ENCODE results near the gene PCSK4. TPM values are rescaled to one million over a fixed set of nuclear protein-coding genes. Genes with fewer than 3 reads are reported as not detected.
"Not testable (repeated sequence)": the region's sequence is repeated elsewhere in the genome, so short reads cannot be mapped to it uniquely, and the experiment has no call there.

PCSK4 gene
- total RNA-seq, 4 donors from 2014 or later: 2.6 to 11.9 (median 7.5) TPM

DNA sequence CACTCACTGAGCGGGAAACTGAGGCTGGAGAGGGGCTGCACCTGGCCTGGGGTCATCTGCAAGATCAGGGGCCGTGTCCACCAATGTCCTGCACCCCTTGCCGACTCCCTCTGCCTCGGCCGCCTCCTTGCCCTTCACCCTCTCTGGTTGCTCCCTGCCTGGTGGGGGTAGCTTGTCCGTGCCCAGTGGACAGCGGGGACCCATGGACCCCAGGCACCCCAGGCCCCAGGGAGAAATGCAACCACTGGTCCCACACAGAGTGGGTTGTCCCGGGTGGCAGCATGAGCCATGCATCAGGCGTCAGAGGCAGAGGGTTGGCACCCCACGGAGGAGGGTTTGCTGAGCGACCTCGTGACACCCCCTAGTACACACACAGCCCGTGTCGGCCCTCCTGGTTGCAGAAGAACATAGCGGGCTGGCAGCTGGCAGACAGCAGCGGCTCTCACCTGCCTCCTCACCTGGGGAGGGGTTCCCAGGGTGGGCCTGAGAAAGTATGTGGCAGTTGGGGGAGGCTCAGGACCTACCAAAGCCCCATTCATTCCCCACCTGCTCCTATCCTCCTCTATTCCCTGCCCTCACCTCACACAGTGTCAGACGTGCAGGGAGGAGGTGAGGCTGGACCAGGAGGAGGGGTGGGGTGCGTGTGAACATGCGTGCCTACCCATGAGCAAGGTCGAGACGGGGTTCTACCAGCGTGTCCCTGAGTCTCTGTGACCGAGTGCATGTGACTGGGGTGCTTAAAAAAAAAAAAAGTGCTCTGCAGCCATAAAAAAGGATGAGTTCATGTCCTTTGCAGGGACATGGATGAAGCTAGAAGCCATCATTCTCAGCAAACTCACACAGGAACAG lies 14.0 kb upstream of the PCSK4 start:
- no peaks in the 10 kb centered on the region for H3K36me3 ChIP-seq
- intact Hi-C loops (cut with DNase I; ENCODE audit: low total_unique reads) (no loop called here), in situ Hi-C loops (cut with MboI; ENCODE audit: low pct_ligation_motif_present in 1 of 4, low pct_unique_long_range_greater_than_20kb in 1 of 4, low sequenced_read_pairs in 3 of 4) (no loop called here)
- peaks cover 48% of the 10 kb centered on the region for H3K27me3 ChIP-seq
- peaks cover 0 to 17% (median 9%) of the 10 kb centered on the region in 4 donors for H3K4me1 ChIP-seq
- DNase-seq: no peak
- no peak overlapping the region for H3K27ac ChIP-seq
- WGBS, 2 donors (ENCODE audit: low coverage in 1 of 2): 17 to 45% methylated on average over 2 to 18 of the region's 23 CpGs
- no peak overlapping the region for H3K4me3 ChIP-seq
- H3K9me3 ChIP-seq: no peaks in the 10 kb centered on the region
- TF ChIP-seq, protein P1, sequence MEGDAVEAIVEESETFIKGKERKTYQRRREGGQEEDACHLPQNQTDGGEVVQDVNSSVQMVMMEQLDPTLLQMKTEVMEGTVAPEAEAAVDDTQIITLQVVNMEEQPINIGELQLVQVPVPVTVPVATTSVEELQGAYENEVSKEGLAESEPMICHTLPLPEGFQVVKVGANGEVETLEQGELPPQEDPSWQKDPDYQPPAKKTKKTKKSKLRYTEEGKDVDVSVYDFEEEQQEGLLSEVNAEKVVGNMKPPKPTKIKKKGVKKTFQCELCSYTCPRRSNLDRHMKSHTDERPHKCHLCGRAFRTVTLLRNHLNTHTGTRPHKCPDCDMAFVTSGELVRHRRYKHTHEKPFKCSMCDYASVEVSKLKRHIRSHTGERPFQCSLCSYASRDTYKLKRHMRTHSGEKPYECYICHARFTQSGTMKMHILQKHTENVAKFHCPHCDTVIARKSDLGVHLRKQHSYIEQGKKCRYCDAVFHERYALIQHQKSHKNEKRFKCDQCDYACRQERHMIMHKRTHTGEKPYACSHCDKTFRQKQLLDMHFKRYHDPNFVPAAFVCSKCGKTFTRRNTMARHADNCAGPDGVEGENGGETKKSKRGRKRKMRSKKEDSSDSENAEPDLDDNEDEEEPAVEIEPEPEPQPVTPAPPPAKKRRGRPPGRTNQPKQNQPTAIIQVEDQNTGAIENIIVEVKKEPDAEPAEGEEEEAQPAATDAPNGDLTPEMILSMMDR (IDR thresholded peaks at IDR 0.05): no peak
- TF ChIP-seq POLR2A (IDR thresholded peaks at IDR 0.05): no peak
- no peak for TF ChIP-seq POLR2AphosphoS5 (IDR thresholded peaks at IDR 0.05)
- no peak for TF ChIP-seq EP300 (IDR thresholded peaks at IDR 0.05; ENCODE audit: low read depth)

DNA sequence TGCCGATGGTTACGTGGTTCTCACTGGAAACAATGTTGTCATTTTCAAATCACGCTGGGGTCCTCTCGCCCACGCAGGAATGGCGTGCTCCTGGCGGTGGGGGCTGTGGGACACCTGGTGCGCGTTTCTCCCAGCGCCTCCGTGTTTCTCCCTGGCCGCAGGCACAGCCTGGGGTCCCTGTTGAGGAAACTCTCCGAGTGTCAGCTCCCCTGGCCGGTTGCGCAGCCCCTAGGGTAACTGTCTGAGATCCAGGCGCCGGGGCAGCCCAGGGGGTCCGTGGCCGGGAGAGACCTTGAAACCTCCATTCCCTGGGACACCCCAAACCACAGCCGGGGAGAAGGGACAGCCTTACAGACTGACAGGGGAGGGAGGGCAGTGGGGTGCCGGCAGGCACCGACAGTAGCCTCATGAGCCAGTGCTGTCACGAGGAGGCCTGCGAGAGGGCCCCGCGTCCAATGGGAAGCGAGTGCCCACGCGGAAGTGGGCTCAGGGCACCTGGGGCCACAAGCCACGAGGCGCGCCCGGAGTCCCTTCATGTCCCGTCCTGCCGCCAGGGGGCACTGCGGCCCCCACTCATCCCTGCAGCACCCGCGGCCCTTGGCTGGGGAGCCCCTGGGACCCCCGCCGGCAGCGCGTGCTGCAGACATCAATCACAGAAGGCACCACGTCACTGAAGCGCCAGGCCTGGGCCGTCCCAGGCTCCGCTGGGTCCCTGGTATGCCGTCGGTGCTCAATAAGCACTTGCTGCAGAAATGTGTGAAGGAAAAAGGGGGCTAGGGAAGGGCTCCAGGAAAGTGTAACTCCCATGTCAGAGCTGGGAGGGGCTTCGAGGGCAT lies 13.2 kb upstream of the PCSK4 start:
- DNase-seq: peak; percentile 60
- Histone ChIP-seq H3K4me3 (no peak overlapping the region), H3K4me1 (peaks cover 0 to 15% (median 9%) of the 10 kb centered on the region in 4 donors), H3K27me3 (peaks cover 48% of the 10 kb centered on the region), H3K9me3 (no peaks in the 10 kb centered on the region), H3K36me3 (no peaks in the 10 kb centered on the region), H3K27ac (no peak overlapping the region)
- intact Hi-C loops (cut with DNase I; ENCODE audit: low total_unique reads) (no loop called here), in situ Hi-C loops (cut with MboI; ENCODE audit: low pct_ligation_motif_present in 1 of 4, low pct_unique_long_range_greater_than_20kb in 1 of 4, low sequenced_read_pairs in 3 of 4) (no loop called here)
- 8% methylated on average over 40 of the region's 49 CpGs; no CpG with 5 or more reads in 1 of the 2 donors for WGBS, 2 donors (ENCODE audit: low coverage in 1 of 2)
- TF ChIP-seq EP300 (IDR thresholded peaks at IDR 0.05; ENCODE audit: low read depth): no peak
- no peak for TF ChIP-seq POLR2AphosphoS5 (IDR thresholded peaks at IDR 0.05)
- TF ChIP-seq, protein P1 (IDR thresholded peaks at IDR 0.05): peak; percentile 51 to 81 (median 76)

DNA sequence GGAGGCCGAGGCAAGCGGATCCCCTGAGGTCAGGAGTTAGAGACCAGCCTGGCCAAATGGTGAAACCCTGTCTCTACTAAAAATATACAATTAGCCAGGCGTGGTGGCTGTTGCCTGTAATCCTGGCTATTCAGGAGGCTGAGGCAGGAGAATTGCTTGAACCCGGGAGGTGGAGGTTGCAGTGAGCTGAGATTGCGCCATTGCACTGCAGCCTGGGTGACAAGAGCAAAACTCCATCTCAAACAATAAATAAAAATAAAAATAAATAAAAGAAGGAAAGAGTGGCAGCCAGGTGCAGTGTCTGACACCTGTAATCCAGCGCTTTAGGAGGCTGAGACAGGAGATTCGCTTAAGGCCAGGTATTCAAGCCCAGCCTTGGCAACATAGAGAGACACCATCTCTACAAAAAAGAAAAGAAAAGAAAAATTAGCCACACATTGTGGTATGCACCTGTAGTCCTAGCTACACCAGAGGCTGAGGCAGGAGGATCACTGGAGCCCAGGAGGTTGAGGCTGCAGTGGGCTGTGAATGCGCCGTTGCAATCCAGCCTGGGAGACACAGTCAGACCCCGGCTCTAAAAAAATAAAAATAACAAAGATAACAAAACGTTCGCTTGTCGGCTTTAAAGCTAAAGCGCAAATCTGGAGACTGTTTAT lies 12.4 kb upstream of the PCSK4 start:
- Histone ChIP-seq H3K27ac (no peak overlapping the region), H3K9me3 (no peaks in the 10 kb centered on the region), H3K4me1 (peaks cover 0 to 13% (median 7%) of the 10 kb centered on the region in 4 donors), H3K4me3 (no peak overlapping the region), H3K27me3 (peaks cover 55% of the 10 kb centered on the region), H3K36me3 (no peaks in the 10 kb centered on the region)
- no peak for TF ChIP-seq POLR2A (IDR thresholded peaks at IDR 0.05)
- TF ChIP-seq, protein P1 (IDR thresholded peaks at IDR 0.05): no peak
- TF ChIP-seq EP300 (IDR thresholded peaks at IDR 0.05; ENCODE audit: low read depth): no peak
- TF ChIP-seq POLR2AphosphoS5 (IDR thresholded peaks at IDR 0.05): no peak
- in situ Hi-C loops (cut with MboI; ENCODE audit: low pct_ligation_motif_present in 1 of 4, low pct_unique_long_range_greater_than_20kb in 1 of 4, low sequenced_read_pairs in 3 of 4) (no loop called here), intact Hi-C loops (cut with DNase I; ENCODE audit: low total_unique reads) (no loop called here)
- 47 to 79% methylated on average over 4 to 14 of the region's 14 CpGs for WGBS, 2 donors (ENCODE audit: low coverage in 1 of 2)
- DNase-seq: no peak

DNA sequence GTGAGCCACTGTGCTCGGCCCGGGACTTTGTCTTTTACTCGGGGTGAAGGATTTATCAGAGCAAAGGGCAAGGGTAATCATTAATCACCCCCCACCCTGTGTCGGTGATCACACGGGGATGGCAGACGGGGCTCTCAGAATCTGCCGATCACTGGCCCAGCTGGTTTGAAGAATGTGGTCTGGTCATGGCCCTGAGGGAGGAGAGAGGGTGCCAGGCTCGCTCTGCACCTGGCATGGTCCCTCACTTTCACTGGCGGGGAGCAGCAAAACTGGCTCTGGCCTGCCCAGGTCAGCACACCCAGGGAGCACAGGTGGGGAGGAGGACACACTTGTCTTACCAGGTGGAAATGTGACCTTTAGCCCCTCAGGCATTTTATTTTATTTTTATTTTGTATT lies 11.0 kb upstream of the PCSK4 start:
- intact Hi-C loops (cut with DNase I; ENCODE audit: low total_unique reads) (no loop called here), in situ Hi-C loops (cut with MboI; ENCODE audit: low pct_ligation_motif_present in 1 of 4, low pct_unique_long_range_greater_than_20kb in 1 of 4, low sequenced_read_pairs in 3 of 4) (no loop called here)
- DNase-seq: no peak
- no peaks in the 10 kb centered on the region for H3K9me3 ChIP-seq
- WGBS, 2 donors (ENCODE audit: low coverage in 1 of 2): 54% methylated on average over 9 of the region's 9 CpGs; no CpG with 5 or more reads in 1 of the 2 donors
- TF ChIP-seq, protein P1 (IDR thresholded peaks at IDR 0.05): no peak
- TF ChIP-seq EP300 (IDR thresholded peaks at IDR 0.05; ENCODE audit: low read depth): no peak
- no peak overlapping the region for H3K4me3 ChIP-seq
- H3K4me1 ChIP-seq: peaks cover 0 to 10% (median 5%) of the 10 kb centered on the region in 4 donors
- peaks cover 67% of the 10 kb centered on the region for H3K27me3 ChIP-seq
- no peaks in the 10 kb centered on the region for H3K36me3 ChIP-seq
- no peak overlapping the region for H3K27ac ChIP-seq

DNA sequence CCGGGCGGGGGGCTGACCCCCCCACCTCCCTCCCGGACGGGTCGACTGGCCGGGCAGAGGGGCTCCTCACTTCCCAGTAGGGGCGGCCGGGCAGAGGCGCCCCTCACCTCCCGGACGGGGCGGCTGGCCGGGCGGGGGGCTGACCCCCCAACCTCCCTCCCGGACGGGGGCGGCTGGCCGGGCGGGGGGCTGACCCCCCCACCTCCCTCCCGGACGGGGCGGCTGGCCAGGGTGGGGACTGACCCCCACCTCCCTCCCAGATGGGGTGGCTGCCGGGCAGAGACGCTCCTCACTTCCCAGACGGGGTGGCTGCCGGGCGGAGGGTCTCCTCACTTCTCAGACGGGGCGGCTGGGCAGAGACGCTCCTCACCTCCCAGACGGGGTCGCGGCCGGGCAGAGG lies 9.1 kb upstream of the PCSK4 start:
- H3K9me3 ChIP-seq; H3K4me3 ChIP-seq; in situ Hi-C loops (cut with MboI; ENCODE audit: low pct_ligation_motif_present in 1 of 4, low pct_unique_long_range_greater_than_20kb in 1 of 4, low sequenced_read_pairs in 3 of 4); H3K36me3 ChIP-seq; DNase-seq; H3K27ac ChIP-seq; intact Hi-C loops (cut with DNase I; ENCODE audit: low total_unique reads): not testable (repeated sequence)
- Histone ChIP-seq H3K4me1 (peaks cover 0 to 10% (median 5%) of the 10 kb centered on the region in 4 donors), H3K27me3 (peaks cover 60% of the 10 kb centered on the region)
- whole genome bisulfite sequencing, 2 donors (ENCODE audit: low coverage in 1 of 2): no CpG with 5 or more reads among the region's 34 CpGs

Measured in transverse colon (tissue), 4 donors.